ENCODE data around the gene SEL1L3. TPM values are rescaled to one million over a fixed set of nuclear protein-coding genes. Genes with fewer than 3 reads are reported as not detected.

Gene SEL1L3
- total RNA-seq, 4 donors from 2014 or later, result 0.73 to 4.1 (median 2.2) TPM

GRCh38 chr4:25852103-25852502 is 10.7 kb downstream of the SEL1L3 start:
- TF ChIP-seq, protein P1, sequence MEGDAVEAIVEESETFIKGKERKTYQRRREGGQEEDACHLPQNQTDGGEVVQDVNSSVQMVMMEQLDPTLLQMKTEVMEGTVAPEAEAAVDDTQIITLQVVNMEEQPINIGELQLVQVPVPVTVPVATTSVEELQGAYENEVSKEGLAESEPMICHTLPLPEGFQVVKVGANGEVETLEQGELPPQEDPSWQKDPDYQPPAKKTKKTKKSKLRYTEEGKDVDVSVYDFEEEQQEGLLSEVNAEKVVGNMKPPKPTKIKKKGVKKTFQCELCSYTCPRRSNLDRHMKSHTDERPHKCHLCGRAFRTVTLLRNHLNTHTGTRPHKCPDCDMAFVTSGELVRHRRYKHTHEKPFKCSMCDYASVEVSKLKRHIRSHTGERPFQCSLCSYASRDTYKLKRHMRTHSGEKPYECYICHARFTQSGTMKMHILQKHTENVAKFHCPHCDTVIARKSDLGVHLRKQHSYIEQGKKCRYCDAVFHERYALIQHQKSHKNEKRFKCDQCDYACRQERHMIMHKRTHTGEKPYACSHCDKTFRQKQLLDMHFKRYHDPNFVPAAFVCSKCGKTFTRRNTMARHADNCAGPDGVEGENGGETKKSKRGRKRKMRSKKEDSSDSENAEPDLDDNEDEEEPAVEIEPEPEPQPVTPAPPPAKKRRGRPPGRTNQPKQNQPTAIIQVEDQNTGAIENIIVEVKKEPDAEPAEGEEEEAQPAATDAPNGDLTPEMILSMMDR (IDR thresholded peaks at IDR 0.05 in 4 of 5, conservative IDR thresholded peaks at IDR 0.05 in 1 of 5), result no peak
- no peak for TF ChIP-seq POLR2A (IDR thresholded peaks at IDR 0.05)
- H3K4me1 ChIP-seq, result no peaks in the 10 kb centered on the region
- intact Hi-C loops (cut with DNase I; ENCODE audit: low total_unique reads), result no loop called here
- no peaks in the 10 kb centered on the region for H3K36me3 ChIP-seq
- H3K27me3 ChIP-seq, result no peaks in the 10 kb centered on the region
- DNase-seq (no peak), ATAC-seq (no peak)
- in situ Hi-C loops (cut with MboI; ENCODE audit: low sequenced_read_pairs in 4 of 4), result no loop called here
- no peak overlapping the region for H3K4me3 ChIP-seq
- H3K9me3 ChIP-seq, result no peaks in the 10 kb centered on the region
- no peak overlapping the region for H3K27ac ChIP-seq

- DNase-seq (no peak), ATAC-seq (no peak)
- Histone ChIP-seq H3K27ac (no peak overlapping the region), H3K4me3 (no peak overlapping the region), H3K27me3 (no peaks in the 10 kb centered on the region), H3K36me3 (no peaks in the 10 kb centered on the region), H3K4me1 (no peaks in the 10 kb centered on the region), H3K9me3 (no peaks in the 10 kb centered on the region)
- intact Hi-C loops (cut with DNase I; ENCODE audit: low total_unique reads), result no loop called here
- TF ChIP-seq POLR2A (IDR thresholded peaks at IDR 0.05), result no peak
- TF ChIP-seq, protein P1 (IDR thresholded peaks at IDR 0.05 in 4 of 5, conservative IDR thresholded peaks at IDR 0.05 in 1 of 5), result no peak
- in situ Hi-C loops (cut with MboI; ENCODE audit: low sequenced_read_pairs in 4 of 4), result no loop called here
Observed at GRCh38 chr4:25847329-25847728, 15.5 kb downstream of the SEL1L3 start.

DNA sequence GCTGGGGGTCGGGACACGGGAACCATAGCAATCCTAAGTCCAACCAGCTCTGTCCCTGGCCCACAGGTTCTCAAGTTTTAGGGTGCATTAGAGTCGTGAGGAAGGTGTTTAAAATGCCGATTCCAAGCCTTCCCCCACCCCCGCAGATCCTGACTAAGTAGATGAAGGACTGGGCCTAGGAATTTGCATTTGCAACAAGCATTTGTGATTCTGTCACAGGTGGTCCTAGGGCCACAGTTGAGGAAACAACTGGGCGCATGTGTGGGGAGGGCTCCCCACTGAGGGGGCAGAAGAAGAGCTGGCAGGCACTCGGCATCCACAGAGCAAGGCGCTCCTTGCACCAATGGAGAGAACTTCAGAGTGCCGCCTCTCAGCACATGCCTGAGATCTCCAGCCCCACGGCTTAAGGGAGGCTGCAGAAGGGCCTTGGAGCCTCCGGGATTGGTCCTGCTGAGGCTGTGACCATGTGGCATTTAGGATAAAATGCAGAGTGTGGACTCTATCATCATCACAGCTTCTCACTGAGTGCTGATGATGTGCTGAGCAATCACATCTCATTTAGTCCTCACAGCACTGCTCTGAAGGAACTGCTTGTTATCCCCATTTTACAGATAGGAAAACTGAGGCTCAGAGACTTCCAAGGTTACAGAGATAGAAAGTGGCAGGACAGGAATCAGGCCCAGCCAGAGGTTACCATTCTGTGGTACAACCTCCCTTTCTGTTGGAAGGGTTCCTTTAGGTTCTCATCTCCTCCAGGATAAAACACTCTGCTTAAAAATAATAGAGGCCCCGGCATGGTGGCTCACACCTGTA is 16.7 kb downstream of the SEL1L3 start:
- H3K27me3 ChIP-seq, result no peaks in the 10 kb centered on the region
- in situ Hi-C loops (cut with MboI; ENCODE audit: low sequenced_read_pairs in 4 of 4), result no loop called here
- no peak for ATAC-seq
- no peak overlapping the region for H3K4me3 ChIP-seq
- no peak overlapping the region for H3K27ac ChIP-seq
- TF ChIP-seq, protein P1 (IDR thresholded peaks at IDR 0.05 in 4 of 5, conservative IDR thresholded peaks at IDR 0.05 in 1 of 5), result no peak
- no peak for TF ChIP-seq POLR2A (IDR thresholded peaks at IDR 0.05)
- no peaks in the 10 kb centered on the region for H3K36me3 ChIP-seq
- intact Hi-C loops (cut with DNase I; ENCODE audit: low total_unique reads), result no loop called here
- H3K4me1 ChIP-seq, result no peaks in the 10 kb centered on the region
- DNase-seq, result no peak
- no peaks in the 10 kb centered on the region for H3K9me3 ChIP-seq

- no peaks in the 10 kb centered on the region for H3K4me1 ChIP-seq
- H3K27ac ChIP-seq, result no peak overlapping the region
- intact Hi-C loops (cut with DNase I; ENCODE audit: low total_unique reads) (no loop called here), in situ Hi-C loops (cut with MboI; ENCODE audit: low sequenced_read_pairs in 4 of 4) (no loop called here)
- no peaks in the 10 kb centered on the region for H3K36me3 ChIP-seq
- ATAC-seq (no peak), DNase-seq (no peak)
- TF ChIP-seq POLR2A (IDR thresholded peaks at IDR 0.05), result no peak
- TF ChIP-seq, protein P1 (IDR thresholded peaks at IDR 0.05 in 4 of 5, conservative IDR thresholded peaks at IDR 0.05 in 1 of 5), result no peak
- H3K27me3 ChIP-seq, result no peaks in the 10 kb centered on the region
- no peak overlapping the region for H3K4me3 ChIP-seq
- H3K9me3 ChIP-seq, result no peaks in the 10 kb centered on the region
Observed at GRCh38 chr4:25844961-25845712, 17.7 kb downstream of the SEL1L3 start.

Data from gastrocnemius medialis (tissue), 4 donors.